GM23248 (cell line): Measurements from ENCODE around the gene C1orf167. TPM values are rescaled to one million over a fixed set of nuclear protein-coding genes. Genes with fewer than 3 reads are reported as not detected.

Experiments used
- DNase-seq: peaks from one replicate; pipeline ENCODE4 v3.0.0-alpha.2; 2015
- H2AFZ ChIP-seq: fragments of 200-600 bp; sonication (generic); 2 replicates; pipeline ENCODE4 v1.6.1; 2016; ENCODE audit warnings: antibody characterized with exemption
- H3F3A ChIP-seq: fragments of 200-600 bp; sonication (generic); 2 replicates; pipeline ENCODE4 v1.6.1; 2016; ENCODE audit warnings: mild to moderate bottlenecking, antibody characterized with exemption, mixed run types; ENCODE audit not compliant: insufficient read depth
- H3K27ac ChIP-seq: fragments of 200-600 bp; sonication (generic); 2 replicates; pipeline ENCODE4 v1.5.1; 2016; ENCODE audit warnings: mild to moderate bottlenecking
- H3K27me3 ChIP-seq: fragments of 200-600 bp; sonication (generic); replicated peaks from 2 replicates; pipeline ENCODE4 v1.6.1; 2016; ENCODE audit warnings: mild to moderate bottlenecking; ENCODE audit not compliant: insufficient read depth
- H3K36me3 ChIP-seq: fragments of 200-600 bp; sonication (generic); 2 replicates; pipeline ENCODE4 v1.6.1; 2016; ENCODE audit warnings: low read depth, mild to moderate bottlenecking
- H3K4me1 ChIP-seq: fragments of 200-600 bp; sonication (generic); 2 replicates; pipeline ENCODE4 v1.6.1; 2016; ENCODE audit warnings: mild to moderate bottlenecking; ENCODE audit not compliant: insufficient read depth
- H3K4me2 ChIP-seq: fragments of 200-600 bp; sonication (generic); one replicate; pipeline ENCODE4 v1.6.1; 2016; ENCODE audit warnings: mild to moderate bottlenecking; ENCODE audit not compliant: unreplicated experiment
- H3K4me3 ChIP-seq: fragments of 200-600 bp; sonication (generic); 2 replicates; pipeline ENCODE4 v1.5.1; 2016; ENCODE audit warnings: mild to moderate bottlenecking
- H3K79me2 ChIP-seq: fragments of 200-600 bp; sonication (generic); 2 replicates; pipeline ENCODE4 v1.6.1; 2016; ENCODE audit warnings: mild to moderate bottlenecking; ENCODE audit not compliant: insufficient read depth
- H3K9ac ChIP-seq: fragments of 200-600 bp; sonication (generic); 2 replicates; pipeline ENCODE4 v1.6.1; 2016; ENCODE audit warnings: mild to moderate bottlenecking
- H3K9me2 ChIP-seq: fragments of 200-600 bp; sonication (generic); 2 replicates; pipeline ENCODE4 v1.6.1; 2016; ENCODE audit warnings: mixed run types, mild to moderate bottlenecking, moderate library complexity; ENCODE audit not compliant: insufficient read depth
- H3K9me3 ChIP-seq: fragments of 200-600 bp; sonication (generic); one replicate; pipeline ENCODE4 v1.6.1; 2017; ENCODE audit warnings: low read depth
- H4K20me1 ChIP-seq: fragments of 200-600 bp; sonication (generic); 2 replicates; pipeline ENCODE4 v1.6.0; 2016; ENCODE audit not compliant: insufficient read depth
- EZH2 ChIP-seq: fragments of 200-600 bp; sonication (generic); IDR thresholded peaks from 2 replicates; pipeline ENCODE4 v1.6.1; 2018; ENCODE audit warnings: antibody characterized with exemption, mild to moderate bottlenecking; ENCODE audit not compliant: insufficient read depth, poor library complexity, severe bottlenecking
- EZH2phosphoT487 ChIP-seq: fragments of 200-600 bp; sonication (generic); IDR thresholded peaks from 2 replicates; pipeline ENCODE4 v1.6.1; 2018; ENCODE audit warnings: antibody characterized with exemption, moderate library complexity, mild to moderate bottlenecking, low read depth; ENCODE audit not compliant: insufficient read depth
- WGBS, 2 experiments: methylation state at CpG; one replicate each; pipeline ENCODE4 v1.1.6; 2015 to 2017; ENCODE audit warnings: low lambda C conversion rate in 2 of 2, low coverage in 1 of 2; ENCODE audit errors: missing lambda C conversion rate in 2 of 2; 5-methylcytosine and 5-hydroxymethylcytosine counted together
- in situ Hi-C: fragments of 300-500 bp; cut with MboI; formaldehyde crosslinking; loops from 2 replicates; pipeline ENCODE4 v1.15.0; 2020
- polyA plus RNA-seq: library from polyadenylated mRNA; unstranded; fragments of >200 nt; fragmentation: Nextera tagmentation; extraction: Ambion mirVana; gene quantifications from 2 replicates; pipeline ENCODE4 v1.2.1, GENCODE V29; 2016
- total RNA-seq: library from RNA; depleted of rRNA; stranded (reverse); fragments of >200 nt; shearing (Covaris generic); gene quantifications from 2 replicates; pipeline ENCODE4 v1.2.3, GENCODE V29; 2014

C1orf167 gene
- total and polyA plus RNA-seq, 2 experiments from 2014 or later = 0.43 TPM; not detected in 1

- DNase-seq = peak; percentile 47
- Histone ChIP-seq H3K27ac (no peak overlapping the region), H3K9me2 (no peaks in the 10 kb centered on the region), H3K4me2 (no peak overlapping the region), H4K20me1 (no peaks in the 10 kb centered on the region), H3K79me2 (no peaks in the 10 kb centered on the region), H3K4me1 (no peaks in the 10 kb centered on the region), H3K9ac (no peak overlapping the region), H3K9me3 (no peaks in the 10 kb centered on the region), H3K27me3 (no peaks in the 10 kb centered on the region), H3K36me3 (no peaks in the 10 kb centered on the region; the same call in 1 of the 2 replicates), H2AFZ (no peak overlapping the region), H3K4me3 (no peak overlapping the region), H3F3A (no peaks in the 10 kb centered on the region)
- TF ChIP-seq EZH2phosphoT487 = no peak
- TF ChIP-seq EZH2 = no peak
- in situ Hi-C loops = no loop called here
- WGBS, 2 experiments = 79 to 83% methylated on average over 9 of the region's 9 CpGs
Observed at GRCh38 chr1:11749203-11749689, 12.7 kb upstream of the C1orf167 start.

GRCh38 chr1:11749996-11750395 is 12.0 kb upstream of the C1orf167 start:
- H3F3A ChIP-seq = no peaks in the 10 kb centered on the region
- no peaks in the 10 kb centered on the region; the same call in 1 of the 2 replicates for H3K36me3 ChIP-seq
- H2AFZ ChIP-seq = no peak overlapping the region
- H3K4me3 ChIP-seq = no peak overlapping the region
- H3K4me2 ChIP-seq = no peak overlapping the region
- in situ Hi-C loops = no loop called here
- no peak overlapping the region for H3K27ac ChIP-seq
- H3K9me3 ChIP-seq = no peaks in the 10 kb centered on the region
- no peaks in the 10 kb centered on the region for H3K27me3 ChIP-seq
- no peaks in the 10 kb centered on the region for H3K9me2 ChIP-seq
- 97% methylated on average over 13 to 15 of the region's 15 CpGs for WGBS, 2 experiments
- H3K79me2 ChIP-seq = no peaks in the 10 kb centered on the region
- no peak for TF ChIP-seq EZH2
- TF ChIP-seq EZH2phosphoT487 = no peak
- no peak overlapping the region for H3K9ac ChIP-seq
- no peaks in the 10 kb centered on the region for H3K4me1 ChIP-seq
- no peak for DNase-seq
- no peaks in the 10 kb centered on the region for H4K20me1 ChIP-seq

- no peak overlapping the region for H3K27ac ChIP-seq
- no peak overlapping the region for H3K9ac ChIP-seq
- no peaks in the 10 kb centered on the region for H3K27me3 ChIP-seq
- no peak overlapping the region for H3K4me3 ChIP-seq
- H3K4me2 ChIP-seq = no peak overlapping the region
- H3K9me3 ChIP-seq = no peaks in the 10 kb centered on the region
- no peaks in the 10 kb centered on the region for H3K9me2 ChIP-seq
- no peaks in the 10 kb centered on the region for H3K79me2 ChIP-seq
- H3K4me1 ChIP-seq = no peaks in the 10 kb centered on the region
- WGBS, 2 experiments = 83 to 84% methylated on average over 9 of the region's 9 CpGs
- no peaks in the 10 kb centered on the region for H3F3A ChIP-seq
- in situ Hi-C loops = no loop called here
- H4K20me1 ChIP-seq = no peaks in the 10 kb centered on the region
- no peaks in the 10 kb centered on the region; the same call in 1 of the 2 replicates for H3K36me3 ChIP-seq
- TF ChIP-seq EZH2phosphoT487 = no peak
- TF ChIP-seq EZH2 = no peak
- H2AFZ ChIP-seq = no peak overlapping the region
- no peak for DNase-seq
Observed at GRCh38 chr1:11751087-11751486, 10.9 kb upstream of the C1orf167 start.

GRCh38 chr1:11752359-11753088 is 9.5 kb upstream of the C1orf167 start:
- Histone ChIP-seq H3F3A (no peaks in the 10 kb centered on the region), H3K36me3 (no peaks in the 10 kb centered on the region; the same call in 1 of the 2 replicates), H3K4me2 (no peak overlapping the region), H2AFZ (no peak overlapping the region), H3K9me2 (no peaks in the 10 kb centered on the region), H3K27ac (no peak overlapping the region), H3K27me3 (no peaks in the 10 kb centered on the region), H3K79me2 (no peaks in the 10 kb centered on the region), H4K20me1 (no peaks in the 10 kb centered on the region), H3K4me3 (no peak overlapping the region), H3K9ac (no peak overlapping the region), H3K4me1 (no peaks in the 10 kb centered on the region), H3K9me3 (no peaks in the 10 kb centered on the region)
- no peak for DNase-seq
- TF ChIP-seq EZH2 = no peak
- TF ChIP-seq EZH2phosphoT487 = no peak
- in situ Hi-C loops = no loop called here
- WGBS, 2 experiments = 54 to 57% methylated on average over 17 of the region's 17 CpGs
